GM18951 (cell line): Measurements from ENCODE around the gene GORAB.

ENCODE experiments used
- POLR2A ChIP-seq: IDR thresholded peaks from 4 replicates; pipeline ENCODE4 v1.6.1; 2011; ENCODE audit warnings: mild to moderate bottlenecking; ENCODE audit not compliant: insufficient read length, insufficient read depth; ENCODE audit errors: extremely low read depth
- in situ Hi-C: fragments of 300-500 bp; cut with MboI; formaldehyde crosslinking; loops from one replicate; pipeline ENCODE4 v1.12.0; 2022; ENCODE audit warnings: low sequenced_read_pairs, mixed read lengths, inconsistent platforms; ENCODE audit not compliant: unreplicated experiment

Gene GORAB

DNA sequence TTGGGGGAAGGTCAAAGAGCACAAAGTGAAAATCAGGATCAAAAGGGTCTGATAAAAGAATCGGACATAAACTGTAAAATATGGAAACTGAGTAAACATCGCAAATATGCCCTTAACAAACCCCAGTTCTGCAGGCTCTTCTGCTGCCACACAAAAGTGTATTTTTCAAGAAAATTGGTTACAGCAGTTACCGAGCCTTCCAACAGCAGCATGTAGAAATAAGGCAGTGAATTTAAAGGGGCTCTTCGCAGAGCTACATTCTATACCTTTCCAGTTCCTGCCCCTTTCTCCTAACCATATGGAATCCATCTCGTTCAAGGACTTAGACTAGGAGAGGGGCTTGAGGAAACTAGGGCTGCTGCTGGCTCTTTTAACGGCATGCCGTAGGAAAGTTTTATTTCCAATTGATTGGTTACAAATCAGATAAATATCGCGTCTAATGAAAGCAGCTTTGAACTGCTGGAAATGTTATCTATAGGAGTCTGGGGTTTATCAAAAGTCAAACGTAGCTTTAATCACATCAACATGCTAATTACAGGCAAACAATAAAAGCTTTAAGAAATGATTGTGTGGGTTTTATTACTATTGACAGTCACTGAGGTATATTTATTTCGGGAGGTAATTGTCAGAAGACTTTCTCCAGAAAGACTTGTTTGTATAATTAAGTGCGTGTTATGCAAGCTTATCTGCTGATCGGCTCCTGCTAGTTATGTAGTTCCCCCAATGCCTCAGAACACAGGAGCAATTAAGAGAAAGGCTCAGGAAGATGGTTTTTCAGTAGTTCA is 59.1 kb downstream of the GORAB start:
- in situ Hi-C loops: no loop called here
- TF ChIP-seq POLR2A: no peak

DNA sequence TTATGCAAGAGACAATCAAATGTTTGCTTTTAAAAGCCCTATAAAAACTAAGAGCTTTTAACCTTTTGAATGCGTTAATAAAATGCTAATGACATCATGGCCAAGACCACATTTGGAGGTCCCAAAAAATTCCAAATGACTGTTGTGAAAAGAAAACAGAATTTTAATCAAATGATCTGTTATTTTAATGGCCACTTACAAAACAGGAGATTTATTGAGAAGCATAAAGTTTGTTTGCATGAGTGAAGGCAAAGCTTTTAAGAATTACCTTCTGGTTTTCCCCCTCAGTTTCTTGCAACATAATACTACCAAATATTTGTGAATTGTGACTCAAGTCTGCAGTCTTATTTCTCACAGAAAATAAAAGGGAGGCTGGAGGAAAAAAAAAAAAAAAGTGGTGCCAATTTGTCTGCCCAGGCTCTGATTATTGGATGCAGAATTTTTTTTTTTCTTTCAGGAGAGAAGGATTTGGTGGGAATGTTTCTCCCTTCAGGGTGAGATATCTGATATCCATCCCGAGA is 60.7 kb downstream of the GORAB start:
- TF ChIP-seq POLR2A: no peak
- in situ Hi-C loops: no loop called here

DNA sequence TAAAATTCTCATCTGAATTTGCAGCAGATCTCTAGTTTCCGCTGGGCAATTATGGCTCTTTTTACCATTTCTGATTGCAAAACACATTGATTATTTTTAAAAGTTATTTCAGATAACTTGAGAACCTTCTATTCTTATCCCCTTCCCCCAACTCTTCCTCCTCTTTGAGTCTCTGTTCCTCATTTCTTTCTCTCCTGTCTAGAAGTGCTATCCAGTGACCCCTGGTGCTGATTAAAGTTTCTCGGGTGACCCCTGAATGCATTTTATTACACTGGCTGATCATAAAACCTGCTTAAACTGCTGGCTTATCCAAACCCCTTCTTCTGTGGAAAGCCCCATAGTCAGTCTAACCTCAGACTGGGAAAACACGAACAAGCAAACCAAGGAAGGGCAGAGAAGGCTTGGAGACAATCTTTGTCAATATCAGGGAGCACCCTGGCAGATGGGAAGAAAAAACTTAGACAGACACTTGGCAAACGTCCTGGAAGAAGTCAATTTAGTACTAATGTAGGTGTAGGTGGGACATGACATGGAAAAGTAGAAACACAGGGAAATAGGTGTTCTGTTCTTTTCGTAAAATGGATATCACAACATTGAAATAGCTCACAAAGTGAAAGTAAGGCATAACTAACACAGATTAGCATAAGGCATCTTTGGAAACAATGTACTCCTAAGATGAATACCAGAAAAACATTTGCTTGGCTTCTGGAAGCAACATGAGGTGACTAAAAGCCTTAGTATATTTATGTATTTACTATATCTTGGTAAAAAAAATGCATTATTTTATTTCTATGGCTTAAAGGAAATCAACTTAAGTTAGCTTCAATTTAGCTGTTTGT is 61.4 kb downstream of the GORAB start:
- no peak for TF ChIP-seq POLR2A
- in situ Hi-C loops: no loop called here

DNA sequence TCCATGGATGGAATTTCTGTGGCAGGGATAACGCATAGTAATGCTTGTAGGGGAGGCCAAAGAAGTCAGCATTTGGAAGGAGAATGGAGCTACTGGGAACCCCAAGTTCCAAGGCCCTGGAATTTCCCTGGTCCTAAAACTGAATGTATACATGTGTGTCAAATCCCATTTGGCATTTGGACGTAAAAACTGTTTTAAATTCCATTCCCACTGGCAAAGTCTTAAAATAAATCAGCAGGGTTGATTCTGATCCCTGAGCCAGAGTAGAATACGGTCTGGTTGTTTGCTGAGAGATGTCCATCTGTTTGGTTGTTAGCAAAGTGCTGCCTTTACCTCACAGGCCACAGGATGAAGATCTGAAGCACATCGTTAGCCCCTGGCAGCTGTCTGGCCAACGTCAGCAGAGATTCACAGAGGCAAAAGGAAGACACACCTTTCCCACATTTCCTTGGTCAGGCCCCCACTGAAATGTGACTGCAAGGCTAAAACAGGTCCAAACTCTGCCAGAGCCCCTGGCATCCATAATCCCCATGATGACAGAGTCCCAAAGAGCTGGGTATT is 62.2 kb downstream of the GORAB start:
- no peak for TF ChIP-seq POLR2A
- in situ Hi-C loops: no loop called here

- TF ChIP-seq POLR2A: no peak
- in situ Hi-C loops: no loop called here
Observed at GRCh38 chr1:170596701-170597100, 64.7 kb downstream of the GORAB start.

- in situ Hi-C loops: no loop called here
- TF ChIP-seq POLR2A: no peak
Observed at GRCh38 chr1:170598618-170599017, 66.7 kb downstream of the GORAB start.

GRCh38 chr1:170599033-170599432 is 67.1 kb downstream of the GORAB start:
- no peak for TF ChIP-seq POLR2A
- in situ Hi-C loops: no loop called here

DNA sequence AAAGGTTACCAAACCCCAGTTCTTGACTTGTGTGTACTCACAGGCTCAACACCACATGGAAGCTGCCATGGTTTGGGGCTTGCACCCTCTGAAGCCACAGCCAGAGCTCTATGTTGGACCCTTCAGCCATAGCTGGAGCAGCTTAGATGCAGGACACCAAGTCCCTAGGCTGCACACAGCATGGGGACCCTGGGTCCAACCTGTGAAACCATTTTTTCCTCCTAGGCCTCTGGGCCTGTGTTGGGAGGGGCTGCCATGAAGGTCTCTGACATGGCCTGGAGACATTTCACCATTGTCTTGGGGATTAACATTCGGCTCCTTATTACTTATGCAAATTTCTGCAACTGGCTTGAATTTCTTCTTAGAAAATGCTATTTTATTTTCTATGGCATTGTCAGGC is 69.9 kb downstream of the GORAB start:
- no peak for TF ChIP-seq POLR2A
- in situ Hi-C loops: no loop called here
